Neural progenitor cell (in vitro differentiated cells): Measurements from ENCODE around the gene LUC7L3. TPM values are rescaled to one million over a fixed set of nuclear protein-coding genes. Genes with fewer than 3 reads are reported as not detected.

Source experiments
- DNase-seq: peaks from one replicate; pipeline ENCODE4 v3.0.0-alpha.2; 2016; ENCODE audit warnings: low spot score
- H2AFZ ChIP-seq: fragments of 200-600 bp; sonication (generic); replicated peaks from 2 replicates; pipeline ENCODE4 v1.6.1; 2016; ENCODE audit warnings: antibody characterized with exemption
- H3F3A ChIP-seq: fragments of 200-600 bp; sonication (generic); 2 replicates; pipeline ENCODE4 v1.6.1; 2016; ENCODE audit warnings: antibody characterized with exemption, low read depth
- H3K27ac ChIP-seq: fragments of 200-600 bp; sonication (generic); 2 replicates; pipeline ENCODE4 v1.5.1; 2016; ENCODE audit warnings: mild to moderate bottlenecking
- H3K27me3 ChIP-seq: fragments of 200-600 bp; sonication (generic); 2 replicates; pipeline ENCODE4 v1.6.1; 2016; ENCODE audit warnings: mild to moderate bottlenecking, moderate library complexity
- H3K36me3 ChIP-seq: fragments of 200-600 bp; sonication (generic); 2 replicates; pipeline ENCODE4 v1.5.1; 2016
- H3K4me1 ChIP-seq: fragments of 200-600 bp; sonication (generic); 2 replicates; pipeline ENCODE4 v1.6.1; 2016; ENCODE audit warnings: mixed run types
- H3K4me2 ChIP-seq: fragments of 200-600 bp; sonication (generic); 2 replicates; pipeline ENCODE4 v1.6.1; 2016
- H3K4me3 ChIP-seq: fragments of 200-600 bp; sonication (generic); 2 replicates; pipeline ENCODE4 v1.5.1; 2016
- H3K79me2 ChIP-seq: fragments of 200-600 bp; sonication (generic); 2 replicates; pipeline ENCODE4 v1.6.1; 2016; ENCODE audit warnings: low read depth
- H3K9ac ChIP-seq: fragments of 200-600 bp; sonication (generic); 2 replicates; pipeline ENCODE4 v1.6.1; 2016
- H3K9me3 ChIP-seq: fragments of 200-600 bp; sonication (generic); 2 replicates; pipeline ENCODE4 v1.5.1; 2016; ENCODE audit warnings: low read depth
- H4K20me1 ChIP-seq: fragments of 200-600 bp; sonication (generic); 2 replicates; pipeline ENCODE4 v1.6.1; 2016; ENCODE audit warnings: low read depth
- H3K27ac Mint-ChIP-seq: 3 replicates; pipeline ENCODE4 v1.8.0; 2021; ENCODE audit warnings: mixed read lengths
- H3K27me3 Mint-ChIP-seq: 2 replicates; pipeline ENCODE4 v1.8.0; 2022; ENCODE audit warnings: low read depth, mild to moderate bottlenecking, inconsistent platforms, moderate library complexity, mixed read lengths; ENCODE audit not compliant: insufficient read depth
- H3K36me3 Mint-ChIP-seq: 3 replicates; pipeline ENCODE4 v1.8.0; 2021; ENCODE audit warnings: mixed read lengths
- H3K4me1 Mint-ChIP-seq: 3 replicates; pipeline ENCODE4 v1.8.0; 2021; ENCODE audit warnings: mixed read lengths
- H3K4me3 Mint-ChIP-seq: 3 replicates; pipeline ENCODE4 v1.8.0; 2021; ENCODE audit warnings: mild to moderate bottlenecking, moderate library complexity, mixed read lengths
- H3K9me3 Mint-ChIP-seq: 3 replicates; pipeline ENCODE4 v1.8.0; 2020; ENCODE audit warnings: mixed read lengths
- CTCF ChIP-seq: fragments of 200-600 bp; sonication (generic); IDR thresholded peaks from 2 replicates; pipeline ENCODE4 v1.5.1; 2017; ENCODE audit warnings: antibody characterized with exemption, mild to moderate bottlenecking
- EZH2 ChIP-seq: fragments of 200-600 bp; sonication (generic); IDR thresholded peaks from 2 replicates; pipeline ENCODE4 v1.6.1; 2017; ENCODE audit warnings: antibody characterized with exemption, mild to moderate bottlenecking, moderate library complexity
- EZH2phosphoT487 ChIP-seq: fragments of 200-600 bp; sonication (generic); IDR thresholded peaks from 2 replicates; pipeline ENCODE4 v1.6.1; 2017; ENCODE audit warnings: antibody characterized with exemption
- total RNA-seq: library from RNA; depleted of rRNA; stranded (reverse); fragments of >200 nt; gene quantifications from 2 replicates; pipeline ENCODE4 v1.2.3, GENCODE V29; 2015; ENCODE audit warnings: low replicate concordance

The LUC7L3 gene
- total RNA-seq, 1 donor from 2014 or later, result 374 TPM

GRCh38 chr17:50775926-50776325 is 56.5 kb downstream of the LUC7L3 start:
- H3K27me3 Mint-ChIP-seq, result peaks cover 5% of the 10 kb centered on the region
- no peaks in the 10 kb centered on the region for H3K9me3 Mint-ChIP-seq
- H3K4me1 Mint-ChIP-seq, result peaks cover 6% of the 10 kb centered on the region
- Histone ChIP-seq H3K79me2 (no peaks in the 10 kb centered on the region), H3K27ac (no peak overlapping the region), H3K27me3 (no peaks in the 10 kb centered on the region), H3K4me2 (no peak overlapping the region), H3K4me3 (no peak overlapping the region), H3K9ac (no peak overlapping the region), H4K20me1 (no peaks in the 10 kb centered on the region), H3K36me3 (no peaks in the 10 kb centered on the region), H3K4me1 (no peaks in the 10 kb centered on the region), H3F3A (no peaks in the 10 kb centered on the region), H3K9me3 (no peaks in the 10 kb centered on the region), H2AFZ (no peak overlapping the region)
- no peak for TF ChIP-seq CTCF
- TF ChIP-seq EZH2, result no peak
- TF ChIP-seq EZH2phosphoT487, result no peak
- DNase-seq, result no peak
- no peaks in the 10 kb centered on the region for H3K36me3 Mint-ChIP-seq
- no peak overlapping the region for H3K27ac Mint-ChIP-seq
- H3K4me3 Mint-ChIP-seq, result no peak overlapping the region

GRCh38 chr17:50778471-50778870 is 59.1 kb downstream of the LUC7L3 start:
- H3F3A ChIP-seq, result no peaks in the 10 kb centered on the region
- no peak overlapping the region for H3K27ac ChIP-seq
- DNase-seq, result no peak
- H3K79me2 ChIP-seq, result no peaks in the 10 kb centered on the region
- H2AFZ ChIP-seq, result no peak overlapping the region
- no peak overlapping the region for H3K9ac ChIP-seq
- Mint-ChIP-seq H3K36me3 (no peaks in the 10 kb centered on the region), H3K4me3 (no peak overlapping the region), H3K27me3 (peaks cover 5% of the 10 kb centered on the region), H3K27ac (no peak overlapping the region), H3K9me3 (no peaks in the 10 kb centered on the region), H3K4me1 (peaks cover 4% of the 10 kb centered on the region)
- H3K4me3 ChIP-seq, result no peak overlapping the region
- no peaks in the 10 kb centered on the region for H3K4me1 ChIP-seq
- no peak overlapping the region for H3K4me2 ChIP-seq
- no peaks in the 10 kb centered on the region for H3K27me3 ChIP-seq
- no peaks in the 10 kb centered on the region for H3K9me3 ChIP-seq
- H3K36me3 ChIP-seq, result no peaks in the 10 kb centered on the region
- no peak for TF ChIP-seq EZH2phosphoT487
- TF ChIP-seq CTCF, result no peak
- no peak for TF ChIP-seq EZH2
- no peaks in the 10 kb centered on the region for H4K20me1 ChIP-seq

DNA sequence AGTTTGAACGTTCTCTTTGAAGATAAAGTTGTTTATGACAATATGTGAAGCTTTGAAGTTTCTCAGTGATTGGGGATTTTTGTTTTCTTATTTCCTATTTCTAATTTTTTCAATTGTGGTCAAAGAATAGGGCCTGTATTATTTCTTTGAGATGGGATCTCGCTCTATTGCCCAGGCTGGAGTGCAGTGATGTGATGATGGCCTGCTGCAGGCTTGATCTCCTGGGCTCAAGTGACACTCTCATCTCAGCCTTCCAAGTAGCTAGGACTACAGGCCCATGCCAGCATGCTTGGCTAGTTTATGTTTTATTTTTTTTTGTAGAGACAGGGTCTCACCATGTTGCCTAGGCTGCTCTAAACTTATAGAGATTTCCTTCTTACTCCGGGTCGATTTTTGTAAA is 59.6 kb downstream of the LUC7L3 start:
- no peaks in the 10 kb centered on the region for H3F3A ChIP-seq
- H3K4me1 ChIP-seq, result no peaks in the 10 kb centered on the region
- no peaks in the 10 kb centered on the region for H3K36me3 ChIP-seq
- Mint-ChIP-seq H3K27me3 (peaks cover 5% of the 10 kb centered on the region), H3K9me3 (no peaks in the 10 kb centered on the region), H3K27ac (no peak overlapping the region), H3K36me3 (no peaks in the 10 kb centered on the region), H3K4me3 (no peak overlapping the region), H3K4me1 (peaks cover 4% of the 10 kb centered on the region)
- H4K20me1 ChIP-seq, result no peaks in the 10 kb centered on the region
- no peak overlapping the region for H3K4me3 ChIP-seq
- no peaks in the 10 kb centered on the region for H3K9me3 ChIP-seq
- H3K9ac ChIP-seq, result no peak overlapping the region
- H3K27ac ChIP-seq, result no peak overlapping the region
- no peaks in the 10 kb centered on the region for H3K79me2 ChIP-seq
- no peak overlapping the region for H3K4me2 ChIP-seq
- TF ChIP-seq EZH2 (no peak), CTCF (no peak), EZH2phosphoT487 (no peak)
- no peaks in the 10 kb centered on the region for H3K27me3 ChIP-seq
- DNase-seq, result no peak
- H2AFZ ChIP-seq, result no peak overlapping the region
